Measurements from ENCODE around the gene FGD3. TPM values are rescaled to one million over a fixed set of nuclear protein-coding genes. Genes with fewer than 3 reads are reported as not detected.

The FGD3 gene
- total RNA-seq, 2 experiments from 2014 or later: 91.0 to 95.7 TPM

- Mint-ChIP-seq H3K4me1 (ENCODE audit: low read depth) (peaks cover 79% of the 10 kb centered on the region), H3K27me3 (no peaks in the 10 kb centered on the region), H3K36me3 (ENCODE audit: low read depth) (peaks cover 85% of the 10 kb centered on the region), H3K9me3 (no peaks in the 10 kb centered on the region), H3K4me3 (peak overlapping the region; percentile 30), H3K27ac (peak overlapping the region; percentile 99)
- intact Hi-C loops (cut with DNase I, micrococcal nuclease): loop anchor here in 1 of 2 experiments (2.0 kb wide), 1 partner anchor 25 kb away; no protein-coding TSS in a partner anchor
- Histone ChIP-seq H3K27ac (ENCODE audit: low read depth in 1 of 2, low read length in 2 of 2) (peak overlapping the region; percentile 49 to 53), H3K9me3 (ENCODE audit: control insufficient read depth in 1 of 2, insufficient read depth in 1 of 2, low read length in 2 of 2) (no peaks in the 10 kb centered on the region), H3K27me3 (ENCODE audit: control insufficient read depth in 1 of 2, insufficient read depth in 2 of 2, low read length in 2 of 2) (no peaks in the 10 kb centered on the region), H3K4me3 (ENCODE audit: low read length) (no peak overlapping the region), H3K36me3 (ENCODE audit: insufficient read depth, low read length) (peaks cover 77% of the 10 kb centered on the region), H3K4me1 (ENCODE audit: insufficient read depth, low read length) (peaks cover 94% of the 10 kb centered on the region)
- no peak for TF ChIP-seq CTCF (IDR thresholded peaks at IDR 0.05)
- ATAC-seq (ENCODE audit: poor library complexity): no peak
- POLR2A ChIA-PET: interaction anchor here (0.5 to 5.3 kb wide), 6 partner anchors 10 to 74 kb away, joined by 3 to 39 read pairs (median 4); no protein-coding TSS in a partner anchor
- CTCF ChIA-PET: no interaction called here
- DNase-seq: peak in 1 of 14 experiments; percentile 25
Measured at GRCh38 chr9:93031629-93032430, 84.5 kb downstream of the FGD3 start.

DNA sequence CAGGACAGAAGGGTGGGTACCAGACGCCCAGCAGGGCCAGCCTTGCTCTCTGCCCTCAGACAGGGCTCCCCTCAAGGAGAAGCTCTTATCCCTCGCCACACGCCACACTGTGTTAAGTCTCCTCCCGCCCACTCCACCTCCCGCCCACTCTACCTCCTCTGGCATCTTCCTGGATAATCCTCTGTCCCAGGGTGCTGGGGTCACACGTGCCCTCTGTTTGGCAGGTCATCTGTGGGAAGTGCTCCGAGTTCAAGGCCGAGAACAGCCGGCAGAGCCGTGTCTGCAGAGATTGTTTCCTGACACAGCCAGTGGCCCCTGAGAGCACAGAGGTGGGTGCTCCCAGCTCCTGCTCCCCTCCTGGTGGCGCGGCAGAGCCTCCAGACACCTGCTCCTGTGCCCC lies 85.2 kb downstream of the FGD3 start:
- Histone ChIP-seq H3K4me1 (ENCODE audit: insufficient read depth, low read length) (peaks cover 94% of the 10 kb centered on the region), H3K36me3 (ENCODE audit: insufficient read depth, low read length) (peaks cover 76% of the 10 kb centered on the region), H3K27me3 (ENCODE audit: control insufficient read depth in 1 of 2, insufficient read depth in 2 of 2, low read length in 2 of 2) (no peaks in the 10 kb centered on the region), H3K27ac (ENCODE audit: low read depth in 1 of 2, low read length in 2 of 2) (peak overlapping the region; percentile 49 to 53), H3K9me3 (ENCODE audit: control insufficient read depth in 1 of 2, insufficient read depth in 1 of 2, low read length in 2 of 2) (no peaks in the 10 kb centered on the region), H3K4me3 (ENCODE audit: low read length) (no peak overlapping the region)
- TF ChIP-seq CTCF (IDR thresholded peaks at IDR 0.05): no peak
- Mint-ChIP-seq H3K4me1 (ENCODE audit: low read depth) (peaks cover 77% of the 10 kb centered on the region), H3K27me3 (no peaks in the 10 kb centered on the region), H3K9me3 (no peaks in the 10 kb centered on the region), H3K4me3 (peak overlapping the region; percentile 30), H3K36me3 (ENCODE audit: low read depth) (peaks cover 78% of the 10 kb centered on the region), H3K27ac (peak overlapping the region; percentile 99)
- ChIA-PET POLR2A (interaction anchor here (0.5 to 5.3 kb wide), 6 partner anchors 28 to 75 kb away, joined by 3 to 39 read pairs (median 3); no protein-coding TSS in a partner anchor), CTCF (no interaction called here)
- intact Hi-C loops (cut with DNase I, micrococcal nuclease): no loop called here
- no peak for DNase-seq
- ATAC-seq (ENCODE audit: poor library complexity): no peak

GRCh38 chr9:93033531-93033930 lies 86.2 kb downstream of the FGD3 start:
- H3K9me3 Mint-ChIP-seq: no peaks in the 10 kb centered on the region
- H3K4me1 Mint-ChIP-seq (ENCODE audit: low read depth): peaks cover 75% of the 10 kb centered on the region
- no peak for DNase-seq
- no peak for ATAC-seq (ENCODE audit: poor library complexity)
- Histone ChIP-seq H3K27me3 (ENCODE audit: control insufficient read depth in 1 of 2, insufficient read depth in 2 of 2, low read length in 2 of 2) (no peaks in the 10 kb centered on the region), H3K36me3 (ENCODE audit: insufficient read depth, low read length) (peaks cover 76% of the 10 kb centered on the region), H3K4me1 (ENCODE audit: insufficient read depth, low read length) (peaks cover 94% of the 10 kb centered on the region), H3K27ac (ENCODE audit: low read depth in 1 of 2, low read length in 2 of 2) (peak overlapping the region in 1 of 2 donors; percentile 53), H3K9me3 (ENCODE audit: control insufficient read depth in 1 of 2, insufficient read depth in 1 of 2, low read length in 2 of 2) (peaks cover 0 to 4% of the 10 kb centered on the region in 2 experiments), H3K4me3 (ENCODE audit: low read length) (no peak overlapping the region)
- no peaks in the 10 kb centered on the region for H3K27me3 Mint-ChIP-seq
- POLR2A ChIA-PET: interaction anchor here (0.9 to 5.3 kb wide), 6 partner anchors 31 to 85 kb away, joined by 3 to 39 read pairs (median 3); no protein-coding TSS in a partner anchor
- TF ChIP-seq CTCF (IDR thresholded peaks at IDR 0.05): no peak
- CTCF ChIA-PET: interaction anchor here (0.6 kb wide), 1 partner anchor 48 kb away, joined by 4 read pairs; no protein-coding TSS in a partner anchor
- peak overlapping the region; percentile 59 for H3K4me3 Mint-ChIP-seq
- intact Hi-C loops (cut with DNase I, micrococcal nuclease): no loop called here
- H3K36me3 Mint-ChIP-seq (ENCODE audit: low read depth): peaks cover 69% of the 10 kb centered on the region
- peak overlapping the region; percentile 99 for H3K27ac Mint-ChIP-seq
